SW480 (cell line): ENCODE results near the gene TMEM201.
A peak's percentile ranks its signal among the peaks of the same experiment; 100 is the strongest.

Source experiments
- DNase-seq: peaks from one replicate; pipeline ENCODE4 v3.0.0-alpha.2; 2016; ENCODE audit warnings: low spot score

TMEM201 gene

GRCh38 chr1:9600861-9601834 lies 12.4 kb downstream of the TMEM201 start:
- no peak for DNase-seq

GRCh38 chr1:9601942-9602793 lies 13.5 kb downstream of the TMEM201 start:
- no peak for DNase-seq

GRCh38 chr1:9602794-9603167 lies 14.1 kb downstream of the TMEM201 start:
- no peak for DNase-seq

- DNase-seq: no peak
Observed at GRCh38 chr1:9603307-9603706, 14.6 kb downstream of the TMEM201 start.

GRCh38 chr1:9603766-9604753 lies 15.3 kb downstream of the TMEM201 start:
- no peak for DNase-seq

- no peak for DNase-seq
Observed at GRCh38 chr1:9604836-9605235, 16.1 kb downstream of the TMEM201 start.

- DNase-seq: no peak
Observed at GRCh38 chr1:9605946-9606455, 17.3 kb downstream of the TMEM201 start.

- no peak for DNase-seq
Observed at GRCh38 chr1:9606458-9606857, 17.7 kb downstream of the TMEM201 start.

GRCh38 chr1:9606948-9607347 lies 18.2 kb downstream of the TMEM201 start:
- DNase-seq: no peak

GRCh38 chr1:9607352-9607751 lies 18.6 kb downstream of the TMEM201 start:
- DNase-seq: no peak

GRCh38 chr1:9609998-9610397 lies 21.3 kb downstream of the TMEM201 start:
- no peak for DNase-seq

- no peak for DNase-seq
Observed at GRCh38 chr1:9610548-9610947, 21.8 kb downstream of the TMEM201 start.

- DNase-seq: no peak
Observed at GRCh38 chr1:9611716-9612115, 23.0 kb downstream of the TMEM201 start.

- no peak for DNase-seq
Observed at GRCh38 chr1:9612162-9612845, 23.6 kb downstream of the TMEM201 start.

- no peak for DNase-seq
Observed at GRCh38 chr1:9612871-9613624, 24.3 kb downstream of the TMEM201 start.

- DNase-seq: no peak
Observed at GRCh38 chr1:9613625-9614299, 25.1 kb downstream of the TMEM201 start.

GRCh38 chr1:9615316-9616063 lies 26.8 kb downstream of the TMEM201 start:
- DNase-seq: peak; percentile 26

GRCh38 chr1:9618909-9619679 lies 30.4 kb downstream of the TMEM201 start:
- DNase-seq: no peak
